ENCODE measurements around the gene SHB. TPM values are rescaled to one million over a fixed set of nuclear protein-coding genes. Genes with fewer than 3 reads are reported as not detected.
A peak's percentile ranks its signal among the peaks of the same experiment; 100 is the strongest.

The SHB gene
- total and polyA plus RNA-seq, 2 of the 8 experiments (the other 6 are each of a cell fraction or from before 2014, with no cell fraction given) = 4.1 to 12.6 TPM

GRCh38 chr9:38032266-38033110, 36.5 kb downstream of the SHB start:
- no peaks in the 10 kb centered on the region for H3K23me2 ChIP-seq (ENCODE audit: low read depth, low read length)
- POLR2A ChIA-PET (ENCODE audit: partially characterized antibody) = interaction anchor here (0.7 to 1.4 kb wide), 4 partner anchors 10 to 20 kb away, joined by 3 to 4 read pairs (median 4); no protein-coding TSS in a partner anchor
- TF ChIP-seq GABPA (IDR thresholded peaks at IDR 0.05; ENCODE audit: borderline replicate concordance, insufficient read depth, low read length) (no peak), RAD21 (IDR thresholded peaks at IDR 0.05 in 1 of 2, conservative IDR thresholded peaks at IDR 0.05 in 1 of 2; ENCODE audit: low read depth in 2 of 2, low read length in 2 of 2) (no peak), CHD2 (IDR thresholded peaks at IDR 0.05; ENCODE audit: low read length) (no peak), JUND (IDR thresholded peaks at IDR 0.05; ENCODE audit: low read length) (no peak), RNF2 (IDR thresholded peaks at IDR 0.05; ENCODE audit: borderline replicate concordance, low read depth, low read length, missing control alignments, poor library complexity, severe bottlenecking) (no peak), TBP (IDR thresholded peaks at IDR 0.05; ENCODE audit: low read depth, low read length) (no peak)

More at GRCh38 chr9:38032266-38033110, 36.5 kb downstream of the SHB start:
- DNase-seq (ENCODE audit: low read depth in 1 of 2, low spot score in 2 of 2) (no peak), FAIRE-seq (no peak)
- Histone ChIP-seq H3K4me3 (ENCODE audit: extremely low read depth in 1 of 4, insufficient read depth in 2 of 4, low read depth in 3 of 4, low read length in 4 of 4) (no peak overlapping the region), H3K27ac (ENCODE audit: low read depth, low read length) (no peak overlapping the region), H2AK5ac (ENCODE audit: low read depth, low read length) (0 out of 2 replicates have a peak overlapping the region, but pooled peaks have one; percentile 65), H3K9me3 (ENCODE audit: insufficient read depth in 2 of 2, low read depth in 1 of 2, low read length in 1 of 2) (no peaks in the 10 kb centered on the region), H3K27me3 (replicated peaks in 1 of 4; ENCODE audit: control insufficient read depth in 3 of 4, extremely low read depth in 1 of 4, insufficient read depth in 3 of 4, low read length in 3 of 4) (no peaks in the 10 kb centered on the region), H3K4me1 (replicated peaks in 1 of 4; ENCODE audit: control insufficient read depth in 3 of 4, insufficient read depth in 4 of 4, low read length in 3 of 4) (peaks cover 2 to 10% (median 5%) of the 10 kb centered on the region in 4 experiments; a peak in 5 of 7 replicates), H3K79me1 (ENCODE audit: low read depth, low read length) (peaks cover 8% of the 10 kb centered on the region), H3K4me2 (ENCODE audit: insufficient read depth in 1 of 2, low read depth in 2 of 2, low read length in 2 of 2) (no peak overlapping the region), H3K18ac (ENCODE audit: extremely low read depth, low read length) (peak overlapping the region; percentile 48; the same call in 1 of the 2 replicates), H2BK12ac (ENCODE audit: low read depth, low read length) (0 out of 2 replicates have a peak overlapping the region, but pooled peaks have one; percentile 9), H3K9ac (replicated peaks in 1 of 4; ENCODE audit: extremely low read depth in 1 of 4, low read depth in 3 of 4, low read length in 3 of 4) (no peak overlapping the region), H4K20me1 (replicated peaks in 1 of 2; ENCODE audit: control insufficient read depth in 1 of 2, insufficient read depth in 2 of 2, low read length in 2 of 2) (peaks cover 0 to 2% of the 10 kb centered on the region in 2 experiments), H2BK20ac (ENCODE audit: low read length) (no peak overlapping the region), H3K56ac (replicated peaks; ENCODE audit: insufficient read length, low read depth, low read length) (no peak overlapping the region), H4K8ac (ENCODE audit: extremely low read depth, insufficient read depth, low read length) (peak overlapping the region; percentile 38; the same call in 1 of the 2 replicates), H2AFZ (ENCODE audit: low read length) (no peak overlapping the region), H2BK15ac (ENCODE audit: low read length) (no peak overlapping the region), H4K5ac (ENCODE audit: insufficient read length, low read depth, low read length) (no peak overlapping the region), H3K79me2 (ENCODE audit: control insufficient read depth in 1 of 2, insufficient read depth in 2 of 2, low read length in 2 of 2) (peaks cover 0 to 38% of the 10 kb centered on the region in 2 experiments; a peak in 1 of 4 replicates), H3K4ac (replicated peaks; ENCODE audit: insufficient read length, low read depth, low read length) (no peak overlapping the region), H4K91ac (replicated peaks; ENCODE audit: insufficient read length, low read length) (no peak overlapping the region), H3K36me3 (ENCODE audit: control insufficient read depth in 2 of 4, insufficient read depth in 4 of 4, low read length in 3 of 4) (no peaks in the 10 kb centered on the region), H2BK120ac (replicated peaks; ENCODE audit: low read depth, low read length) (no peak overlapping the region), H3K23ac (ENCODE audit: insufficient read length) (no peak overlapping the region), H2BK5ac (ENCODE audit: low read depth, low read length) (no peak overlapping the region), H3K14ac (ENCODE audit: insufficient read length) (no peak overlapping the region)
- CTCF ChIA-PET (ENCODE audit: partially characterized antibody) = interaction anchor here (0.6 to 2.4 kb wide), 13 partner anchors 10 to 119 kb away, joined by 3 to 16 read pairs (median 3); no protein-coding TSS in a partner anchor
- WGBS, 2 experiments (ENCODE audit: extremely low coverage in 1 of 2, insufficient coverage in 1 of 2, insufficient read length in 1 of 2, insufficient replicate concordance in 2 of 2, low coverage in 1 of 2, low lambda C conversion rate in 2 of 2, missing lambda C conversion rate in 1 of 2) = 84% methylated on average over 13 of the region's 13 CpGs; no CpG with 5 or more reads in 1 of the 2 experiments
